SKM-1 treated with dmso at 0.1 percent for 144 hours (cell line): Measurements from ENCODE around the gene CSNK1A1L.

Experiments used
- DNase-seq: peaks from one replicate; lab custom pipeline; 2025; ENCODE audit not compliant: unreplicated experiment; lab: John Stamatoyannopoulos, UW

Gene CSNK1A1L

DNA sequence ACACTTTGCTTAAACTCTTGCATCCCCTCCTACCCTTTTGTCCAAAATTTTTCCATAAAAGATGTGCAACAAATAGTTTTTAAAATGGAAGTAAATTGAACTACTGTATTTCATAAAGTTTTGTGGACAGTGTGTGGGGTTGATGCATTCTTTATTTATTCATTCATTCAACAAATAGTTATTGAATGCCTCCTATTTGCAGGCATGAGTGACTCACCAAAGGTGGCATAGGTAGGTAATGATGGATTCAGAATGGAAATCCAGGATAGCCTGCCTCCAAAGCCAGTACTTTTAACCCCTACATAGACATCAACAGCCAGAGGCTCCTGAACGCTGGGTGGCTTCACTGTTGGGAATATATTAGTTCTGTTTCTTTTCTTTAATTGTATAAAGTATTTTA is 2.4 kb upstream of the CSNK1A1L start:
- no peak for DNase-seq

DNA sequence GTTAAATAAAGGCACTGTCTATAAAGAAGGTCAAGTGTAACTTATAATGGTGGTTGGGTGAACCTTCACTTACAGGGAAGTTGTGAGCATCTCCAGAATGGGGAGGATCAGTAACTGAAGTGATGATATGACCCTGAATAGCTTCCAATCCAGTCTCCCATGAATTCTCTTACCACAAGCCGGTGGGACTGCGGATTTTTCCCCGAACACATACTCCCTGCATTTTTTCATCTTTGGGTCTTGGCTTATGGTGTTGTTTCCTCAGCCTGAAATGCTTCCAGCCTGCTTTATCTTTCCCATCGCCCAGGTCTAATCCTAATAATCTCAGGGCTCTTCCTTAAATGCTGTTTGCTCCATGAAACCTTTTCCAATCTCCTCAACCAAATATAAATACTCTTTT is 2.0 kb upstream of the CSNK1A1L start:
- DNase-seq, result no peak

DNA sequence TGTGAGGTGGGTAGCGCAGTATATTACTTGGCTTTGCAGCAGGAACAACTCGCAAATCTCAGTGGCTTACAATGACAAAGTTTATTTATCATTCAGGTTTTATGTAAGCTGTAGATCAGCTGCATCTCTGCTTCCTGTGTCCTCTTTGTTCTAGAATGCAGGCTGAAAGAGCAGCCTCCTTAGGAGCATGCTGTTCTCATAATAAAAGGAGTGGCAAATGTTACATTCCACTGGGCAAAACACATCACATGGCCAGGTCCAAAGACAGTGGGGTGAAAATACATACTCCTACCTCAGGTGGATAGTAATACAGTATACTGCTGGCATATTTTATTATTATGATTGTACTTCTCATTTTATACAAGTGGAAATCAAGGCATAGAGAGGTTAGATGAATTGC is 1.2 kb upstream of the CSNK1A1L start:
- DNase-seq, result no peak

DNA sequence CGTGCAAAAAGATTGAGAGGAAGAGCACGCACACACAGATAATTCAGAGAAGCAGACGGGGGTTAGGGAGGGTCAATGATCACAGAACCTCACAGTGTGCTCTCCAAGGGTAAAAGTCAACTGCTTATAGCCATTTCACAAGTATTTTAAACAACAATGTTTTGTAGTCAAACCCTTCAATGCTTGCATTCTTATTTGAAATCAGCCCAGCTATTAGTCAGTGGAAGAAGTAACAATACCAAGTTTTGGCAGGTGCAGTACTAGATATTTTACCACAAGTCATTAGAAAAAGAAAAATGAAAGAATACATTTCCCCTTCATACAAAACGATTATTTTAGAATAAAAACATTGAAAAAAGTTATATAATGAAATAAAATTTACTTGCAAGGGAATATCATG is 2.6 kb downstream of the CSNK1A1L start:
- DNase-seq, result no peak

DNA sequence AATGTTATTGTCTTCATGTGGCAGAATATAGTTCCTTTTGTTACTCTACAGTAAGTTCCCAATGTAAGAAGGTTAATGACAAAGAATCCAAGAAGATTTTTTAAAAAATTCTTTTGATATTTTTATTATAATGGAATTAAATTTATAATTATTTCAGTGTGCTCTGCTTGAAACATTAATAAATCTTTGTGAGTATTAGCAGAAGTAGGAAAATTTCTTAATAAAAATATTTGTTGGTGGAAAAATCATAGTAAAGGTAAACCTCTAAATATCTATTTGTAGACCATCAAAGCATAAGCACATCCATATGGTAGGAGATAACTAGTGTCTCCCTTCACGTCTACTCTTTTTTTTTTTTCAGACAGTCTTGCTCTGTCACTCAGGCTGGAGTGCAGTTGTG is 4.3 kb downstream of the CSNK1A1L start:
- DNase-seq, result no peak

DNA sequence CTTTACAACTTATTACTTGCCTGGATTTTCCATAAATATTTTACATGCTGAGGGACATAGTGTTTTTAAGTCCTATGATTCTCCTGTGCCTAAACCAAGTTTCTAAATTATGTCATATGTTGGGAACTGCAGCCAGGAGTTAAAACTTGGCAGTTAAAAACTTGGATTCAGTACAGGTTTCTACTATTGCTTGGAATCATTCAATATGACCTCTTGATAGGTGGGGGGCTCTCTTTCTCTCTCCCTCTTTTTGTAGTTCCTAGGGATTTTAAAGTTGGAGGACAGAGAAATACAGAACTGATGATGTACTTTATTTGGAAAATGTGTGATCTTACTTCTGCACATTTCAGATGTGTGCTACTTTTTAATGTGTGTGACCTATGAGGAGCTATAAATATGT is 4.7 kb downstream of the CSNK1A1L start:
- DNase-seq, result no peak

DNA sequence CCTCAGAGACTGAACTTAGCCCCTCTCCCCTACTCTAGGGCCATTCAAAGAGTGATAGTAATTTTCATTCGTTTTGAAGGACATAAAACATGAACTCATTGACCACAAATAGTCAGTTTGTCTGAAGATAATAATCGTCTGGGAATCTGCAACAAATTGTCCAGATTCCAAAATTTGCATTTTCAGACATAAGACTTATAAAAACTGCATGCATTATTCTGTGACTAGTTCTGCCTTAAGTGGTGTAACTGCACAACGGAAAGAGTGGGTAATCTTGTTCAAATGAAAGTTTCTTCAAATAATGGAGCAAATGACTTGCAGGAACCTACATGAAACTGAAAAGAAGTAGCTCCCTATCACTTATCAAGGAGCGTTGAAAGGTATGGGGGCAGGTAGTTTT is 8.4 kb downstream of the CSNK1A1L start:
- no peak for DNase-seq

DNA sequence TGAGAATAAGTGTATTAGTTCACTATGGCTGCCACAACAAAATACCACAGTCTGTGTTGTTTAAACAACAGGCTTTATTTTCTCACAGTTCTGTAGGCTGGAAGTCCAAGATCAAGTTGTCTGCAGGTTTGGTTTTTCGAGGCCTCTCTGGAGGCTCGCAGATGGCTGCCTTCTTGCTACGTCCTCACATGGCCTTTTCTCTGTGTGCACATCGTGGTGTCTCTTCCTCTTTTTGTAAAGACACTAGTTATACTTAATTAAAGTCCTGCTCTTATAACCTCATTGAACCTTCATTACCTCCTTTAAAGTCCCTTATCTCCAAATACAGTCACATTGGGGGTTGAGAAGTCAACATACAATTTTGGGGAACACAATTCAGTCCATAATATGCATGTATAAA is 10.6 kb downstream of the CSNK1A1L start:
- no peak for DNase-seq

DNA sequence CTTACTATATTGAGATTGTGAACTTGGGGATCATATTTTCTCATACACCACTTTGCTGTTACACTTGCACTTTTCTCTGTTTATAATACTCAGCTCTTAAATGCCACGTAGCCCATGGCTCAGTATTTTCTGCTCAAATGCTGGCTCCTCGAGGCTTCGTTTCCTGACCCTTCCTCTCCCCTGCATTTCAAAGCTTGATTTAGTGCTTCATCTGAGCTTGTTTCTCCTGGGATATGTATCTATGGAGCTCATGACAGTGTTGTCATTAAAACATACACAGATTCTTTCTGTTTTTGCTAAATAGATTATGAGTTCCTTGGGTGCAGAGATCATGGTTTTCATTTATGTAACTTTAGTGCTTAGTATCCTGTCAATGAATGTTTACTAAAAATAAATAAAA is 11.4 kb downstream of the CSNK1A1L start:
- DNase-seq, result no peak

DNA sequence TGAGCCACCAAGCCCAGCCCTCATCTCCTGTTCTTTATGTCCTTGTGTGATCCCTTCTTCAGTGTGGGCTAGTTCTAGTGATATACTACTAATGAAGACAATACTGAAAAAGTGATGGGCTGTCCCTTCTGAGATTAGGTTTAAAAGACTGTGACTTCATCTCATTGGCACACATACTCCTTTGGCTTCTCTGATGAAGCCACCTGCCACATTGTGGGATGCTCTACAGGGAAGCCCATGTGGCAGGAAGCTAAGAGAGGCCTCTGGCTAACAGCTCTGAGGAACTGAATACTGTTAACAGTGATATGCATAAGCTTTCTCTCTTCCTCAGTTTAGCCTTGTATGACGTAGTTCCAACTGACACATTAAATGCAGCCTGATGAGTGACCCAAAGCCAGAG is 13.6 kb downstream of the CSNK1A1L start:
- DNase-seq, result peak; percentile 22

DNA sequence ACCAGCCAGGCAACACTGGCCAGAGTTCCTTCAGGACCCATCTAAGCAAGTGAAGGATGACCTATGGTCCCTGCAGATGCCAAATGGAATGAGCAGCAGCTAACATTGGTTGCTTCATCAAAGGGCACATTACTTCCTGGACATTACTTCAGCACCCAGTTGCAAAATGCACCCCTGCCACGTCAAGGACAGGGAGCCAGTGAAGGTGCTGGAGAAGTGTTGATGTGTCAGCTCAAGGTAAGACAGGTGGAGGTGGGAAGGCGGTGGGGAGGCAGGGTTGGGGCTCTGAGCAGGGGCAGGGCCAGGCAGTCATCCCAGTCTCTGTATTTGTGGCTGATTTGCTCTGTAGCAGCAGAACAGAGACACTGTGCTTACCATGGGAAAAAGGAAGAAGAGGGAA is 14.6 kb downstream of the CSNK1A1L start:
- DNase-seq, result peak; percentile 49

DNA sequence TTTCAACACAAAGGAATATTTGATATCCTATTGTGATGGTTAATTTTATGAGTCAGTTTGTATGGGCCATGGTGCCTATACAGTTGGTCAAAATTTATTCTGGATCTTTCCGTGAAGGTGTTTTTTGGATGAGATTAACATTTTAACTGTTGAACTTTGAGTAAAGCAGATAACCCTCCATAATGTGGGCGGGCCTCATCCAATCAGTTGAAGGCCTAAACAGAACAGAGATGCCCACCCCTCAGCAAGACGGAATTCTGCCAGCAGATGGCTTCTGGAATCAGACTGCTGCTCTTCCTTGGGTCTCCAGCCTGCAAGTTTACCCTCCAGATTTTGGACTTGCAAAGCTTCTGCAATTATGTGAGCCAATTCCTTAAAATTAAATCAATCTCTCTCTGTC is 16.0 kb downstream of the CSNK1A1L start:
- DNase-seq, result no peak

DNA sequence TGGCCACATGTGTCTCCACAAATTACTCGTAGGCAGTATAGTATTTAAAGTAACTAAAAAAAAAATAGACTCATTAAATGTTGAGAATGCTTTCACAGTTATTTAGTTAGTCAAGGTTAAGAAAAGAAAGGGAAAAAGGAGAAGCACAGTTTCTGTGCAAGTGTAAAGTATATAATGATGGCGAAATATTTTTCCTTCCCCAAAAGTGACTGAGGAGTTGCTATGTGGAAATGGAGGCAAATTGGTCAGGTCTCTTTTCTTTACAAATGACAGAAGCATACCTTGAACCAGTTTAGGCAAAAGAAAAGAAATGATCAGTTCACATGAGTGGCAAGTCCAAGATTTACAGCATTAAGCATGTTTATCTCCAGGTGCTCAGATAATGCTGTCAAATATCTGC is 18.0 kb downstream of the CSNK1A1L start:
- DNase-seq, result peak; percentile 79

DNA sequence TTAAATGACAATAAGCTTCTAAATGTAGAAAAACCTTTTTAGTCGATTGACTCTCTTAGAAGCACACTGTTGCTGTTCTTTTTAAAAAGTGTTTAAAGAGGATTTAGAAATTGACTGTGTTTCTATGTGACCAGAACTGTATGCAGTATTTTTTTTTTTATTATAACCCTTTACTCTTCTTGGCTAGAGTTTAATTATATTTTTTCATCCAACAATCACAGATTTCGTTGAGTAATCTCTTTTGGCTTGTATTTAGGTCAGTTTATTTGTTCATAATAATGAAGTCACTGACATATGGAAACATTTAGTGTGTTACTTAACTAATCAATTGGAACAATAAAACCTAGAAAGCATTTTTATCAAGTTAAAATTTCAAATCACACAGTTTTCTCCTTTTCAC is 19.9 kb downstream of the CSNK1A1L start:
- no peak for DNase-seq

DNA sequence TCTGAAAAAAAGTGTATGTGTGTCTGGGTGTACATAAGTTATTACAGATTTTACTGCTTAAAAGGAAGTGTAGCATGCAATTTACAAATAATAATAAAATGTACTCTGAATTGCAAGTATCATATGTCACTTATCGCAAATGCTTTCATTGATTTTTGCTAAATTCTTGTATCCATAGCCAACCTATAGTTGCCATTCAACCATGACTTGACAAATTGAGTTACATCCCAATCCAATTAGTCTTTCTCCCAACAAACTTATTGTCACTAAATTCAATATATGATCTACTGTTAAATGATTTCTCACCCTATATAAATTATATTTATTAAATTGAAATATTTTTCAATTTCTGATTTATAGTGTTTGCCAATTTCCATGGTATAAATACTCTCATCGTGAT is 28.6 kb downstream of the CSNK1A1L start:
- DNase-seq, result no peak

DNA sequence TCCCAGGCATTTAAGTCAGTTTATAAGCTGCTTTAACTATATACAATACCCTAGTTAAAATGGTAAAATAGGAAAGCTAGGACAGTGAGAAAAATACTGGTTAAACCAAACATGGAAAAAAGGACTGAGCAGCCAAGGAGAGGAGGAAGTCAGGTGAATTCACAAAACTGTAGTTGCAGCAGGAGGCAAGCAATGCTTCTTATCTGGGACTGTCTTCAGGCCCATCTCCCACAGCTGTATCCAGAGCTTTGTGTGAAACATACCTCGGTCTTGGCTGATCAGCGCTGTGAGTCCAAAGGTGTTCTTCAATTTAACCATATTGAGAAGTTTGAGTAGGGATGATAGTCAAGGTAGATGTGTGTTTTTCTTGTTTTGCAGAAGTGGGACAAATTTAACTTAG is 30.3 kb downstream of the CSNK1A1L start:
- DNase-seq, result no peak

DNA sequence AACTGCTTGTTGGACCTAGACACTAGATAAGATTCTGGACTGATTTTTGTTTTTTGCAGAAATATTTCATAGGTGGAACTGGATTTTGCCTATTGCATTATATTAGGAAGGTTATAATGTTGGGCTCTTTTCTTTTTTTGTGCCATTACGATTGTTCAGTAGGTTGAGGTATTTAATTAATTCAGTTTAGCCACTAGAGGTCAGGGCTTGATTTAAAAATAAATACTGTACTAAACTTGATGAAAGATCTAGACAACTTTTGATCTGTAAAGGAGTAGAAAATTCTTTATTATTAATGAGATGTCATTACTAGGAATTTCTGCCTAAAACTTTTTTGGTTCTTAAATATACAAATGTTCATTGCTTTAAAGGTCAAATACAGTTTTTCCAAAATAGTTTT is 30.8 kb downstream of the CSNK1A1L start:
- DNase-seq, result peak; percentile 16

DNA sequence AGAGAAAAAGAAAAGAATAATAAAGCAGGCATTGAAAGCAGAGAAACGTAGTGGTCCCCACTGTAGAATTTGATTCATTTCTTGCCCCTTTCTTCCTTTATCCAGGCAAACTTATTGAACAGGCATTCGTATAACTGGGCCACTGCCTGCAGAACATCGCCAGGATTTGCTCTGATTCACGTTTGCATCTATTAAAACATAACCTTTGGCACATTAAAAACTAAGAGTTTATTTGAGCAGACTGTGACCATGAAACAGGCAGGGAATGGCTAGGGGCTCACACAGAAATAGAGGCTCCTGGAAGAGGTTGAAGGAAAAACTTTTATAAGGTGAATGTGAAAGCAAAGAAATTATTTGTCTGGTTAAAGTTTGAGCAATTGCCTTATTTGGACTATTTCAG is 33.4 kb downstream of the CSNK1A1L start:
- DNase-seq, result no peak

DNA sequence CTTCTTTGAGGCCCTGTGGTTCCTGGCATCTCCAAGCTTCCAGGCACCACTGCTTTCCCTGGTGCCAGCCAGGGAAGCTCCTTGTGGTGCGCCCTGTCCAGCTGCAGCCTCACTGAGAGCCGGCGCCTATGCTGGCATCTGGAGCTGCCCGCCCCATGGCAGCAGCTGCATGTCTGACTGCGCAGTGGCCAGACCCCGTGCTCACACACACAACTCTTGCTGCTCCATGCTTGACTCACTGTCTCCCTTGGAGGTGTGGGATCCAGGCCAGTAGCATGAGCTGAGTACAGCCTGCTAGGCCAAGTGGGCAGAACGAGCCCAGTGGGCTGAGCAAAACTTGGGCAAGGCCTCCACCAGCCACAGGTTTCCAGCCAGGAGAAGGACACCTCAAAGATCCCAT is 34.5 kb downstream of the CSNK1A1L start:
- DNase-seq, result no peak

DNA sequence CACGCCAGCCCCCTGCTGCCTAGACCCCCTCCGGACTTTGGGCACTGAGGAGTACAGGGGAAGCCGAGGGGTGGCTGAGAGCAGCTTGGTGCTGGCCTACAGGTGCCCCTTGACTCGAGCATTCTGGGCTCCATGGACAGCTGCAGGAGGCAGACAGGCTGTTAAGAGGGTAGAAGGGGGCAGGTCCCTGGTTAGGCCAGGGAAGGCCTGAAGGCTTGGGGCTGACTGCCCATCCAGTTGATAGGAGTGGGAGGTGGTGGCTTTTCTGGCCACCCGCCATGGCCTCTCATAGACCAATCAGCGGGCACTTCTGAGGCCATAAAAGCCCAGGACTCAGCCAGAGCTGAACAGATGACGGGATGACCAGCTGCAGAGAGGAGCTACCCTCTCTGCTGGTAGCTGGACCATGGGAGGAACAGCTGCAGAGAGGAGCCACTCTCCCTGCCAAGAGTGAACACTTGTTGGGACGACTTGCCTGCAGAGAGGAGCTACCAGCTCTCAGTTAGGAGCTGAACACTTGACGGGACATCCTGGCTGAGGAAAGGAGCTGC is 35.2 kb downstream of the CSNK1A1L start:
- no peak for DNase-seq

DNA sequence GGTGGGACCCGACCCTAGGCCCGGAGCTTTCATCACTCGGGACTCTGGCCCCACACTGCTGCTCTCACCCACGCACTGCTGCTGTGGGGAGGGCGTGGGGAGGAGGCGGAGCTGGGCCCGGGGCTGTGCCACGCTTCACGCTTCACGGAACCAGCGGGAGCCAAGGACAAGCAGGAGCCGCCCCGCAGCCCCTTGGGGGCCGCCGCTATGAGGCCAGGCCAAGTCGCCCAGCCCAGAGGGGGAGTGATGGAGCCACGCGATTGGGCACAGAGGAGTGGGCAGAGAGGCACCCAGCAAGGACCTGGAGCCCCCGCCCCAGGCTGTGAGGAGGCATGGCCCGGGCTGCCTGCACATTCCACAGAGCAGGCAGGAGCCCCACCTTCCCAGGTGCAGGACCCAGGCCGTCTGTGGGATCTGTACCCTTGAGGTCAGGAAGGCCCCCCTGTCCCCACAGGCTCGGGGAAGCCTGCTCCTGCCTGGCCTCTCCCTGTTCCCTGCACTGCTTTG is 35.8 kb downstream of the CSNK1A1L start:
- no peak for DNase-seq

DNA sequence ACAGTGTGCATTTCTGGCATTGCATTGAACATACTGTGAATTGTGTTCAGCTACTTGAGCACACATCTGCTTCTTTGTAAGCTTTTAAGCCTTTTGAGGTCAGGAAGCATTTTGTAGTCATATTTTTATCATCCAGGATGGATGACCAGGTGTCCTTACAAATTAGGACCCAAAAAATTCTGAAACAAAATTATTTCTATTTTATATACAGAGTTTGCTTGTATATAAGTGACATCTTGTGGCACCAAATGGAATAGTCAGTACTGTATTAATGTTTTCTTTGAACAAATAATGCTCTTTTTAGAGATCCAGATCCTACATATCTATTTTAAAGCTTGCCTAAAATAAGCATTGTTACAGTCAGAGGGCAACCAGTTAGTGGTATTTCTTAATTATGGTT is 36.5 kb downstream of the CSNK1A1L start:
- no peak for DNase-seq

DNA sequence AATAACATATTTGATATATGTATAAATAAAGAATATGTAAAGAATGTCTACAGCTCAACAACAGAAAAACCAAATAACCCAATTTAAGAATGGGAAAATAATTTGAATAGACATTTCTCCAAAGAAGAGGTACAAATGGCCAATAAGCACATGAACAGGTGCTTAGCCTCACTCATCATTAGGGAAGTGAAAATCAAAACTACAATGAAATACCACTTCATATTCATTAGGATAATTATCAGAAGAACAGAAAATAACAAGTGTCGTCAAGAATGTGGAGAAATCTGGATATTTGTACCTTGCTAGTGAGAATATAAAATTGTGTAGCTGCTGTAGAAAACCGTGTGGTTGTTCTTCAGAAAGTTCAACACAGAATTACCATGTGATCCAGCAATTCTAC is 37.6 kb downstream of the CSNK1A1L start:
- DNase-seq, result no peak
